ENCODE measurements around the gene MRPL12.

DNA sequence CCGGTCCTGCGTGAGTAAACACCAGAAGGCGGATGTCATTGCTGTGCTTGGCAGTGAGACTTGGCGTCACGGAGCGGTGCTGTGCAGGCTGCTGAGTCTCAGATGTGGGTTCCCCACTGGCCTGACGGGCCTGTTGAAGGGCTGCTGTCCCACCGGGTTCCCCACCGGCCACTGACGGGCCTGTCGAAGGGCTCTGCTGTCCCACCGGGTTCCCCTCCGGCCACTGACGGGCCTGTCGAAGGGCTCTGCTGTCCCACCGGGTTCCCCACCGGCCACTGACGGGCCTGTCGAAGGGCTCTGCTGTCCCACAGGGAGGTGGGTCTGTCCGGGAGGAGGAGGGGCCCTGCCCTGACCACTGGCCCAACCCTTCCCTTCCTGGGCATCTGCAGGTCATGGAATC, 16.6 kb upstream of the MRPL12 start:
- TF ChIP-seq CTCF (conservative IDR thresholded peaks at IDR 0.05; ENCODE audit: low read depth in 2 of 2) (no peak), EZH2 (IDR thresholded peaks at IDR 0.05; ENCODE audit: low read depth, unreplicated experiment) (no peak), JUNB (IDR thresholded peaks at IDR 0.05; ENCODE audit: unreplicated experiment) (no peak), POLR2AphosphoS5 (IDR thresholded peaks at IDR 0.05; ENCODE audit: low read depth) (no peak), ZNF331 (CRISPR knock-in tag; IDR thresholded peaks at IDR 0.05; ENCODE audit: low read depth) (no peak)
- TF ChIP-seq, protein P1, sequence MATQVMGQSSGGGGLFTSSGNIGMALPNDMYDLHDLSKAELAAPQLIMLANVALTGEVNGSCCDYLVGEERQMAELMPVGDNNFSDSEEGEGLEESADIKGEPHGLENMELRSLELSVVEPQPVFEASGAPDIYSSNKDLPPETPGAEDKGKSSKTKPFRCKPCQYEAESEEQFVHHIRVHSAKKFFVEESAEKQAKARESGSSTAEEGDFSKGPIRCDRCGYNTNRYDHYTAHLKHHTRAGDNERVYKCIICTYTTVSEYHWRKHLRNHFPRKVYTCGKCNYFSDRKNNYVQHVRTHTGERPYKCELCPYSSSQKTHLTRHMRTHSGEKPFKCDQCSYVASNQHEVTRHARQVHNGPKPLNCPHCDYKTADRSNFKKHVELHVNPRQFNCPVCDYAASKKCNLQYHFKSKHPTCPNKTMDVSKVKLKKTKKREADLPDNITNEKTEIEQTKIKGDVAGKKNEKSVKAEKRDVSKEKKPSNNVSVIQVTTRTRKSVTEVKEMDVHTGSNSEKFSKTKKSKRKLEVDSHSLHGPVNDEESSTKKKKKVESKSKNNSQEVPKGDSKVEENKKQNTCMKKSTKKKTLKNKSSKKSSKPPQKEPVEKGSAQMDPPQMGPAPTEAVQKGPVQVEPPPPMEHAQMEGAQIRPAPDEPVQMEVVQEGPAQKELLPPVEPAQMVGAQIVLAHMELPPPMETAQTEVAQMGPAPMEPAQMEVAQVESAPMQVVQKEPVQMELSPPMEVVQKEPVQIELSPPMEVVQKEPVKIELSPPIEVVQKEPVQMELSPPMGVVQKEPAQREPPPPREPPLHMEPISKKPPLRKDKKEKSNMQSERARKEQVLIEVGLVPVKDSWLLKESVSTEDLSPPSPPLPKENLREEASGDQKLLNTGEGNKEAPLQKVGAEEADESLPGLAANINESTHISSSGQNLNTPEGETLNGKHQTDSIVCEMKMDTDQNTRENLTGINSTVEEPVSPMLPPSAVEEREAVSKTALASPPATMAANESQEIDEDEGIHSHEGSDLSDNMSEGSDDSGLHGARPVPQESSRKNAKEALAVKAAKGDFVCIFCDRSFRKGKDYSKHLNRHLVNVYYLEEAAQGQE (IDR thresholded peaks at IDR 0.05; ENCODE audit: unreplicated experiment), result no peak

All from GM23338 (cell line).